HepG2 (cell line): ENCODE measurements around the gene TEX48.

ENCODE experiments used
- KAT7 ChIP-seq: IDR thresholded peaks from 2 replicates; pipeline ENCODE4 v1.6.1; 2018; ENCODE audit warnings: borderline replicate concordance, missing compliant biosample characterization
- POLR2A ChIP-seq, 2 experiments: IDR thresholded peaks; 2 replicates each; pipeline ENCODE4 v1.6.1; 2011; ENCODE audit warnings: low read depth in 2 of 2, low read length in 2 of 2, mild to moderate bottlenecking in 1 of 2, moderate library complexity in 1 of 2; ENCODE audit not compliant: insufficient read depth in 1 of 2
- RAD51 ChIP-seq: fragments of 450-650 bp; IDR thresholded peaks from 2 replicates; pipeline ENCODE4 v1.6.1; 2016; ENCODE audit warnings: borderline replicate concordance
- ZNF773 ChIP-seq: sonication (generic); formaldehyde crosslinking; IDR thresholded peaks from 2 replicates; pipeline ENCODE4 v1.4.0; 2020; ENCODE audit warnings: missing genetic modification reagents, borderline replicate concordance

DNA sequence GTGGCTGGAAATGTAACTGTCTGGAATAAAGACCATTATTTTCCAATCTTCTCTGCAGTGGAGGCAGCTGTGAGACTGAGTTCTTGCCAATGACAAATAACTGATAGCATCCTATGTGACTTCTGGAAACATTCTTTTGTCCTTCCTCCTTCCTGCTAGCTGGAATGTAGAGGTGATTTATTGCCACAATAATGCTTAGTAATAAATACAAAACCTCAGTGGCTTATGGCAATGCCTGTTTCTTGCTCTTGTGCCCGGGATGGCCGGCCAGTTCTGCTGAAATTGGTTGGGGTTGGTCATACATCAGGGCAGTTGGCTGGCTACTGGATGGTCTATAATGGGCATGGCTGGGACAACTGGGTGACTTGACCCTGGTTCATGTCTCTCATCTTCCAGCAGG, 12.2 kb upstream of the TEX48 start:
- TF ChIP-seq POLR2A (IDR thresholded peaks at IDR 0.05; ENCODE audit: insufficient read depth in 1 of 2, low read depth in 2 of 2, low read length in 2 of 2) (no peak), RAD51 (no peak), KAT7 (CRISPR knock-in tag) (no peak), ZNF773 (CRISPR knock-in tag) (no peak)
